ENCODE results near the gene RXRA.

DNA sequence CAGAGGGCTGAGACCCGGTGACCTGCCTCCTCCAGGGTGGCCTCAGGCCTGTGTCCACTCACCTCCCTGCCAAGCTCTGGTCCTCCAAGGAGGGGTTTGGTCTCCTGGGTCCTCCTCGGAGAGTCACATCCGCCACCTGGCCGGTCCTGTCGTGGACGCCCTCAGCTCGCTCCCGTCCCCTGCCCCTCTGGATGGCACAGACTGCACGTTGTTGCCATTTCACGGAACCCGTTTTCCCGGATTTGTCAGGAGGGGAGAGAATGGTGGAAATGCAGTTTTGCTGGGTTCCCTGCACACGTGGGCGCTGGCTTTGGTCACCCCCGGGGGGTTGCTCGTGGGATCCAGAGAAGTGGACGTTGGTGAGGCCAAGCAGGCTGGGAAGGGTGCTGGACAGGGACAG is 62.7 kb downstream of the RXRA start:
- TF ChIP-seq EP300 (IDR thresholded peaks at IDR 0.05; ENCODE audit: low read depth in 2 of 2, low read length in 2 of 2) (no peak), EP300 (CRISPR knock-in tag; IDR thresholded peaks at IDR 0.05; ENCODE audit: borderline replicate concordance) (no peak), NFE2 (CRISPR knock-in tag; IDR thresholded peaks at IDR 0.05) (no peak), ERF (CRISPR knock-in tag; IDR thresholded peaks at IDR 0.05) (no peak), AGO1 (IDR thresholded peaks at IDR 0.05; ENCODE audit: low read depth, low read length, poor library complexity, severe bottlenecking) (no peak), ZNF350 (CRISPR knock-in tag; IDR thresholded peaks at IDR 0.05; ENCODE audit: borderline replicate concordance, low read depth) (no peak), GPN1 (CRISPR knock-in tag; IDR thresholded peaks at IDR 0.05; ENCODE audit: borderline replicate concordance) (no peak)
